HepG2 (cell line): ENCODE measurements around the gene PHACTR3. TPM values are rescaled to one million over a fixed set of nuclear protein-coding genes. Genes with fewer than 3 reads are reported as not detected.

Experiments
- ATAC-seq: fragments of 200-7000 bp; cut with Tn5 transposase; 3 replicates; pipeline ENCODE4 v1.9.1; 2020; ENCODE audit warnings: mild to moderate bottlenecking, moderate library complexity
- BruUV-seq: library from RNA; stranded (reverse); fragments of 400-500 nt; replicated peaks from 2 replicates; lab custom pipeline; 2021; lab: Mats Ljungman, UMichigan
- CTCF ChIA-PET: fragments of 300-600 bp; formaldehyde crosslinking; extraction: SDS; loops from one replicate; lab custom pipeline; 2021; ENCODE audit warnings: low total read pairs, inconsistent platforms, low intra/inter-chr PET ratio; lab: Yijun Ruan, JAX
- POLR2A ChIA-PET: fragments of 350-600 bp; sonication (Branson Sonifier 250); formaldehyde crosslinking; loops from one replicate; lab custom pipeline; 2020; ENCODE audit warnings: antibody characterized with exemption, inconsistent platforms; lab: Yijun Ruan, JAX
- DNase-seq: peaks from one replicate; pipeline ENCODE4 v3.0.0-alpha.2; 2015; ENCODE audit warnings: low spot score
- FAIRE-seq: peaks from 3 replicates; lab custom pipeline; 2011; peaks lifted over from hg19 to GRCh38; lab: Jason Lieb, UNC
- H2AFZ ChIP-seq: one replicate; pipeline ENCODE4 v1.6.1; 2011; ENCODE audit warnings: low read length, inconsistent platforms
- H3K27ac ChIP-seq: fragments of 300-600 bp; 3 replicates; pipeline ENCODE4 v1.8.0; 2011; ENCODE audit warnings: mixed run types, mild to moderate bottlenecking, mixed read lengths, low read length, inconsistent platforms; ENCODE audit not compliant: insufficient read depth; ENCODE audit errors: extremely low read length
- H3K27me3 ChIP-seq, 2 experiments: fragments of 200-600 bp in 1 of 2; 2 replicates in 1 of 2; 3 replicates in 1 of 2; pipeline versions ENCODE4 v1.6.0 to v1.8.0; 2011; ENCODE audit warnings: low read length in 2 of 2, mild to moderate bottlenecking in 2 of 2, moderate library complexity in 2 of 2, inconsistent platforms in 1 of 2; ENCODE audit not compliant: insufficient read depth in 2 of 2, control insufficient read depth in 1 of 2
- H3K36me3 ChIP-seq, 2 experiments: fragments of 200-600 bp in 1 of 2; replicated peaks in 1 of 2; 2 replicates in 1 of 2; 3 replicates in 1 of 2; pipeline versions ENCODE4 v1.5.1 to v1.8.0; 2011; ENCODE audit warnings: low read length in 2 of 2, inconsistent platforms in 1 of 2; ENCODE audit not compliant: insufficient read depth in 2 of 2, control insufficient read depth in 1 of 2
- H3K4me1 ChIP-seq: 2 replicates; pipeline ENCODE4 v1.5.1; 2012; ENCODE audit warnings: low read length, inconsistent platforms; ENCODE audit not compliant: insufficient read depth
- H3K4me2 ChIP-seq: 2 replicates; pipeline ENCODE4 v1.6.0; 2011; ENCODE audit warnings: low read depth, low read length, inconsistent platforms
- H3K4me3 ChIP-seq, 3 experiments: fragments of 200-600 bp in 1 of 3; sonication (generic), shearing (Covaris generic) in 1 of 3; replicated peaks in 1 of 3; 2 replicates each; pipeline ENCODE4 v1.5.1; 2011 to 2016; ENCODE audit warnings: low read length in 3 of 3, inconsistent platforms in 2 of 3, low read depth in 2 of 3, mild to moderate bottlenecking in 2 of 3, control low read depth in 1 of 3, mixed read lengths in 1 of 3; ENCODE audit not compliant: insufficient read depth in 1 of 3
- H3K79me2 ChIP-seq: one replicate; pipeline ENCODE4 v1.6.1; 2011; ENCODE audit warnings: low read length, inconsistent platforms; ENCODE audit not compliant: insufficient read depth
- H3K9ac ChIP-seq: 2 replicates; pipeline ENCODE4 v1.6.0; 2011; ENCODE audit warnings: mild to moderate bottlenecking, low read depth, low read length, inconsistent platforms; ENCODE audit not compliant: insufficient read depth
- H3K9me3 ChIP-seq: 2 replicates; pipeline ENCODE4 v1.5.1; 2012; ENCODE audit warnings: mild to moderate bottlenecking, low read length
- H4K20me1 ChIP-seq: 2 replicates; pipeline ENCODE4 v1.6.0; 2011; ENCODE audit warnings: inconsistent platforms, mild to moderate bottlenecking, low read length, moderate library complexity; ENCODE audit not compliant: insufficient read depth
- ISL2 ChIP-seq: sonication (generic); formaldehyde crosslinking; IDR thresholded peaks from 2 replicates; pipeline ENCODE4 v1.5.0; 2020; ENCODE audit warnings: missing genetic modification reagents
- RELA ChIP-seq: sonication (generic); formaldehyde crosslinking; IDR thresholded peaks from 2 replicates; pipeline ENCODE4 v1.4.0; 2020; ENCODE audit warnings: missing genetic modification reagents
- SNRNP70 ChIP-seq: fragments of 200-400 bp; formaldehyde crosslinking; IDR thresholded peaks from 2 replicates; pipeline ENCODE4 v1.6.1; 2017; ENCODE audit warnings: mild to moderate bottlenecking, low read depth, low read length, moderate library complexity
- ZNF83 ChIP-seq: sonication (generic); formaldehyde crosslinking; IDR thresholded peaks from 2 replicates; pipeline ENCODE4 v1.4.0; 2020; ENCODE audit warnings: missing genetic modification reagents, mild to moderate bottlenecking, borderline replicate concordance
- WGBS: methylation state at CpG from one replicate; pipeline ENCODE4 v1.1.6; 2017; ENCODE audit warnings: low lambda C conversion rate; 5-methylcytosine and 5-hydroxymethylcytosine counted together
- in situ Hi-C: cut with HindIII; loops from 2 replicates; pipeline ENCODE4 v1.10.0; 2017; ENCODE audit warnings: low pct_unique_long_range_greater_than_20kb; ENCODE audit not compliant: extremely low pct_ligation_motif_present
- intact Hi-C: fragments of 100-400 bp; cut with micrococcal nuclease; formaldehyde crosslinking; loops from one replicate; pipeline ENCODE4 v1.10.0; 2022; ENCODE audit not compliant: unreplicated experiment
- polyA plus RNA-seq, 8 experiments: library from polyadenylated mRNA; depleted of rRNA in 3 of 8; stranded (reverse) in 7 of 8; unstranded in 1 of 8; fragments of >200 nt; fragmentation: Illumina TruSeq in 4 of 8; extraction: Trizol in 4 of 8; gene quantifications; 2 replicates each; pipeline versions ENCODE4 v1.2.1 to v1.2.3, GENCODE V29; 2011 to 2016; ENCODE audit warnings: low read depth in 4 of 8, missing spikeins in 1 of 8, mixed read lengths in 1 of 8; ENCODE audit not compliant: insufficient read depth in 1 of 8
- total RNA-seq, 5 experiments: library from RNA; depleted of rRNA; stranded (reverse); fragments of >200 nt; fragmentation: Illumina TruSeq; extraction: Trizol; gene quantifications; 2 replicates each; pipeline ENCODE4 v1.2.3, GENCODE V29; 2016; ENCODE audit warnings: low read depth in 1 of 5
- TF ChIP-seq, protein P1 (sequence below): IDR thresholded peaks from 2 replicates; pipeline ENCODE4 v1.6.1; 2018; ENCODE audit warnings: missing genetic modification reagents
- TF ChIP-seq, protein P2 (sequence below): IDR thresholded peaks from 2 replicates; pipeline ENCODE4 v1.6.1; 2016; ENCODE audit warnings: low read depth, missing genetic modification reagents, missing compliant biosample characterization
- TF ChIP-seq, protein P3 (sequence below): sonication (generic); formaldehyde crosslinking; IDR thresholded peaks from 2 replicates; pipeline ENCODE4 v1.5.0; 2020; ENCODE audit warnings: missing genetic modification reagents
- TF ChIP-seq, protein P4 (sequence below), 2 experiments: IDR thresholded peaks; 2 replicates each; pipeline ENCODE4 v1.6.1; 2011 to 2012; ENCODE audit warnings: low read length in 2 of 2, borderline replicate concordance in 1 of 2, low read depth in 1 of 2, mild to moderate bottlenecking in 1 of 2, moderate library complexity in 1 of 2

The PHACTR3 gene
- total and polyA plus RNA-seq, 2 of the 13 experiments (the other 11 are each of a cell fraction or from before 2014, with no cell fraction given), result not detected

DNA sequence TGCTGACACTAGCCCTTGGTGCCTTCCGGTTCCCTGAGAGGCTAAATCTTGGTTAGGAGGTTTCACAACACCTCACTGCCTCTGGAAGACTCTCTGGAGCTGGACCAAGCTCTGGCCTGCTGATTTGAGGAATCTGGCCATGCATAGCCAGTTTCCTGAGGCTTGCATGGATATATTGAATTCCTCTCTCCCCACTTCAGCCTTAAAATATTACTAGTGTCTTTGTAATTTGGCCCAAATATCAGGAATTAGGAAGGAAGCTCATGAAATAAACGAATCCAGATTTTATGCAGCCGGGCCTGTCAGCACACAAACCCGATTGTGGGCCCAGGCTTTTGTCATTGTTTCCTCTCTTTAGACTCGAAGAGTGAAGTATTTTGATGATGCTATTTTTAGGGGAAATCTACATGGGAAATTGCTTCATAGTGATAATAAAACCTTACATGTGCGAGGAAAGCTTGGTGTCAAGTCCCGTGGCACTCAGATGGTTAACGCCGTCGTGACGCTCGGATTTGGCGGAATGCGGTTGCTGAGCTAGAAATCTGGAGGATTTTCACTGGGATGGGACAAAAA lies 144.4 kb downstream of the PHACTR3 start:
- H4K20me1 ChIP-seq, result no peaks in the 10 kb centered on the region; the same call in 1 of the 2 replicates
- CTCF ChIA-PET, result no interaction called here
- TF ChIP-seq, protein P1, sequence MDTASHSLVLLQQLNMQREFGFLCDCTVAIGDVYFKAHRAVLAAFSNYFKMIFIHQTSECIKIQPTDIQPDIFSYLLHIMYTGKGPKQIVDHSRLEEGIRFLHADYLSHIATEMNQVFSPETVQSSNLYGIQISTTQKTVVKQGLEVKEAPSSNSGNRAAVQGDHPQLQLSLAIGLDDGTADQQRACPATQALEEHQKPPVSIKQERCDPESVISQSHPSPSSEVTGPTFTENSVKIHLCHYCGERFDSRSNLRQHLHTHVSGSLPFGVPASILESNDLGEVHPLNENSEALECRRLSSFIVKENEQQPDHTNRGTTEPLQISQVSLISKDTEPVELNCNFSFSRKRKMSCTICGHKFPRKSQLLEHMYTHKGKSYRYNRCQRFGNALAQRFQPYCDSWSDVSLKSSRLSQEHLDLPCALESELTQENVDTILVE, result no peak
- TF ChIP-seq RELA (CRISPR knock-in tag), result no peak
- no peak for TF ChIP-seq ZNF83
- TF ChIP-seq, protein P2, sequence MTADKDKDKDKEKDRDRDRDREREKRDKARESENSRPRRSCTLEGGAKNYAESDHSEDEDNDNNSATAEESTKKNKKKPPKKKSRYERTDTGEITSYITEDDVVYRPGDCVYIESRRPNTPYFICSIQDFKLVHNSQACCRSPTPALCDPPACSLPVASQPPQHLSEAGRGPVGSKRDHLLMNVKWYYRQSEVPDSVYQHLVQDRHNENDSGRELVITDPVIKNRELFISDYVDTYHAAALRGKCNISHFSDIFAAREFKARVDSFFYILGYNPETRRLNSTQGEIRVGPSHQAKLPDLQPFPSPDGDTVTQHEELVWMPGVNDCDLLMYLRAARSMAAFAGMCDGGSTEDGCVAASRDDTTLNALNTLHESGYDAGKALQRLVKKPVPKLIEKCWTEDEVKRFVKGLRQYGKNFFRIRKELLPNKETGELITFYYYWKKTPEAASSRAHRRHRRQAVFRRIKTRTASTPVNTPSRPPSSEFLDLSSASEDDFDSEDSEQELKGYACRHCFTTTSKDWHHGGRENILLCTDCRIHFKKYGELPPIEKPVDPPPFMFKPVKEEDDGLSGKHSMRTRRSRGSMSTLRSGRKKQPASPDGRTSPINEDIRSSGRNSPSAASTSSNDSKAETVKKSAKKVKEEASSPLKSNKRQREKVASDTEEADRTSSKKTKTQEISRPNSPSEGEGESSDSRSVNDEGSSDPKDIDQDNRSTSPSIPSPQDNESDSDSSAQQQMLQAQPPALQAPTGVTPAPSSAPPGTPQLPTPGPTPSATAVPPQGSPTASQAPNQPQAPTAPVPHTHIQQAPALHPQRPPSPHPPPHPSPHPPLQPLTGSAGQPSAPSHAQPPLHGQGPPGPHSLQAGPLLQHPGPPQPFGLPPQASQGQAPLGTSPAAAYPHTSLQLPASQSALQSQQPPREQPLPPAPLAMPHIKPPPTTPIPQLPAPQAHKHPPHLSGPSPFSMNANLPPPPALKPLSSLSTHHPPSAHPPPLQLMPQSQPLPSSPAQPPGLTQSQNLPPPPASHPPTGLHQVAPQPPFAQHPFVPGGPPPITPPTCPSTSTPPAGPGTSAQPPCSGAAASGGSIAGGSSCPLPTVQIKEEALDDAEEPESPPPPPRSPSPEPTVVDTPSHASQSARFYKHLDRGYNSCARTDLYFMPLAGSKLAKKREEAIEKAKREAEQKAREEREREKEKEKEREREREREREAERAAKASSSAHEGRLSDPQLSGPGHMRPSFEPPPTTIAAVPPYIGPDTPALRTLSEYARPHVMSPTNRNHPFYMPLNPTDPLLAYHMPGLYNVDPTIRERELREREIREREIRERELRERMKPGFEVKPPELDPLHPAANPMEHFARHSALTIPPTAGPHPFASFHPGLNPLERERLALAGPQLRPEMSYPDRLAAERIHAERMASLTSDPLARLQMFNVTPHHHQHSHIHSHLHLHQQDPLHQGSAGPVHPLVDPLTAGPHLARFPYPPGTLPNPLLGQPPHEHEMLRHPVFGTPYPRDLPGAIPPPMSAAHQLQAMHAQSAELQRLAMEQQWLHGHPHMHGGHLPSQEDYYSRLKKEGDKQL (CRISPR knock-in tag), result no peak
- TF ChIP-seq, protein P3, sequence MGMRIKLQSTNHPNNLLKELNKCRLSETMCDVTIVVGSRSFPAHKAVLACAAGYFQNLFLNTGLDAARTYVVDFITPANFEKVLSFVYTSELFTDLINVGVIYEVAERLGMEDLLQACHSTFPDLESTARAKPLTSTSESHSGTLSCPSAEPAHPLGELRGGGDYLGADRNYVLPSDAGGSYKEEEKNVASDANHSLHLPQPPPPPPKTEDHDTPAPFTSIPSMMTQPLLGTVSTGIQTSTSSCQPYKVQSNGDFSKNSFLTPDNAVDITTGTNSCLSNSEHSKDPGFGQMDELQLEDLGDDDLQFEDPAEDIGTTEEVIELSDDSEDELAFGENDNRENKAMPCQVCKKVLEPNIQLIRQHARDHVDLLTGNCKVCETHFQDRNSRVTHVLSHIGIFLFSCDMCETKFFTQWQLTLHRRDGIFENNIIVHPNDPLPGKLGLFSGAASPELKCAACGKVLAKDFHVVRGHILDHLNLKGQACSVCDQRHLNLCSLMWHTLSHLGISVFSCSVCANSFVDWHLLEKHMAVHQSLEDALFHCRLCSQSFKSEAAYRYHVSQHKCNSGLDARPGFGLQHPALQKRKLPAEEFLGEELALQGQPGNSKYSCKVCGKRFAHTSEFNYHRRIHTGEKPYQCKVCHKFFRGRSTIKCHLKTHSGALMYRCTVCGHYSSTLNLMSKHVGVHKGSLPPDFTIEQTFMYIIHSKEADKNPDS (CRISPR knock-in tag), result no peak
- no peak for TF ChIP-seq SNRNP70
- TF ChIP-seq, protein P4, sequence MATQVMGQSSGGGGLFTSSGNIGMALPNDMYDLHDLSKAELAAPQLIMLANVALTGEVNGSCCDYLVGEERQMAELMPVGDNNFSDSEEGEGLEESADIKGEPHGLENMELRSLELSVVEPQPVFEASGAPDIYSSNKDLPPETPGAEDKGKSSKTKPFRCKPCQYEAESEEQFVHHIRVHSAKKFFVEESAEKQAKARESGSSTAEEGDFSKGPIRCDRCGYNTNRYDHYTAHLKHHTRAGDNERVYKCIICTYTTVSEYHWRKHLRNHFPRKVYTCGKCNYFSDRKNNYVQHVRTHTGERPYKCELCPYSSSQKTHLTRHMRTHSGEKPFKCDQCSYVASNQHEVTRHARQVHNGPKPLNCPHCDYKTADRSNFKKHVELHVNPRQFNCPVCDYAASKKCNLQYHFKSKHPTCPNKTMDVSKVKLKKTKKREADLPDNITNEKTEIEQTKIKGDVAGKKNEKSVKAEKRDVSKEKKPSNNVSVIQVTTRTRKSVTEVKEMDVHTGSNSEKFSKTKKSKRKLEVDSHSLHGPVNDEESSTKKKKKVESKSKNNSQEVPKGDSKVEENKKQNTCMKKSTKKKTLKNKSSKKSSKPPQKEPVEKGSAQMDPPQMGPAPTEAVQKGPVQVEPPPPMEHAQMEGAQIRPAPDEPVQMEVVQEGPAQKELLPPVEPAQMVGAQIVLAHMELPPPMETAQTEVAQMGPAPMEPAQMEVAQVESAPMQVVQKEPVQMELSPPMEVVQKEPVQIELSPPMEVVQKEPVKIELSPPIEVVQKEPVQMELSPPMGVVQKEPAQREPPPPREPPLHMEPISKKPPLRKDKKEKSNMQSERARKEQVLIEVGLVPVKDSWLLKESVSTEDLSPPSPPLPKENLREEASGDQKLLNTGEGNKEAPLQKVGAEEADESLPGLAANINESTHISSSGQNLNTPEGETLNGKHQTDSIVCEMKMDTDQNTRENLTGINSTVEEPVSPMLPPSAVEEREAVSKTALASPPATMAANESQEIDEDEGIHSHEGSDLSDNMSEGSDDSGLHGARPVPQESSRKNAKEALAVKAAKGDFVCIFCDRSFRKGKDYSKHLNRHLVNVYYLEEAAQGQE (IDR thresholded peaks at IDR 0.05; ENCODE audit: borderline replicate concordance in 1 of 2, low read depth in 1 of 2, low read length in 2 of 2), result no peak
- no peak for TF ChIP-seq ISL2 (CRISPR knock-in tag)

More for the DNA sequence above, 144.4 kb downstream of the PHACTR3 start:
- Histone ChIP-seq H3K4me3 (no peak overlapping the region), H2AFZ (no peak overlapping the region), H3K27ac (no peak overlapping the region), H3K4me2 (no peak overlapping the region), H3K36me3 (no peaks in the 10 kb centered on the region), H3K79me2 (no peaks in the 10 kb centered on the region), H3K9me3 (no peaks in the 10 kb centered on the region), H3K27me3 (peaks cover 15 to 81% of the 10 kb centered on the region in 2 experiments), H3K9ac (no peak overlapping the region), H3K4me1 (no peaks in the 10 kb centered on the region)
- ATAC-seq (no peak), FAIRE-seq (no peak), DNase-seq (no peak)
- POLR2A ChIA-PET, result no interaction called here
- intact Hi-C loops (loop anchor here (1.0 kb wide), 1 partner anchor 177 kb away; no protein-coding TSS in a partner anchor), in situ Hi-C loops (no loop called here)
- 35% methylated on average over 14 of the region's 14 CpGs for WGBS
- BruUV-seq, result no TSS peak
